ENCODE measurements around the gene CYTIP.

Gene CYTIP

GRCh38 chr2:157443795-157444640 lies at the start of gene CYTIP:
Gene CYTIP, minus strand, starts transcription at chr2:157444089. Its CDS starts 69 bp downstream, at chr2:157444020.
- peak in 1 of 4 experiments; percentile 38 for DNase-seq (ENCODE audit: low read depth in 4 of 4, low spot score in 1 of 4)

GRCh38 chr2:157492189-157492773 lies 48.4 kb upstream of the CYTIP start:
- DNase-seq (ENCODE audit: low read depth in 4 of 4, low spot score in 1 of 4) = peak in 3 of 4 experiments; percentile 40 to 55 (median 50)

GRCh38 chr2:157489983-157490382 lies 46.1 kb upstream of the CYTIP start:
- DNase-seq (ENCODE audit: low read depth in 4 of 4, low spot score in 1 of 4) = no peak

GRCh38 chr2:157488877-157489276 lies 45.0 kb upstream of the CYTIP start:
- DNase-seq (ENCODE audit: low read depth in 4 of 4, low spot score in 1 of 4) = no peak

- DNase-seq (ENCODE audit: low read depth in 4 of 4, low spot score in 1 of 4) = no peak
These were observed 43.9 kb upstream of the CYTIP start for GRCh38 chr2:157487747-157488146.

- DNase-seq (ENCODE audit: low read depth in 4 of 4, low spot score in 1 of 4) = no peak
These were observed 43.4 kb upstream of the CYTIP start for GRCh38 chr2:157487271-157487610.

- no peak for DNase-seq (ENCODE audit: low read depth in 4 of 4, low spot score in 1 of 4)
These were observed 42.8 kb upstream of the CYTIP start for GRCh38 chr2:157486596-157487270.

- DNase-seq (ENCODE audit: low read depth in 4 of 4, low spot score in 1 of 4) = peak in 2 of 4 experiments; percentile 39 to 50
These were observed 36.5 kb upstream of the CYTIP start for GRCh38 chr2:157480182-157480961.

- DNase-seq (ENCODE audit: low read depth in 4 of 4, low spot score in 1 of 4) = no peak
These were observed 35.5 kb upstream of the CYTIP start for GRCh38 chr2:157479081-157480027.

GRCh38 chr2:157477919-157478318 lies 34.0 kb upstream of the CYTIP start:
- no peak for DNase-seq (ENCODE audit: low read depth in 4 of 4, low spot score in 1 of 4)

- DNase-seq (ENCODE audit: low read depth in 4 of 4, low spot score in 1 of 4) = no peak
These were observed 33.2 kb upstream of the CYTIP start for GRCh38 chr2:157476953-157477709.

- no peak for DNase-seq (ENCODE audit: low read depth in 4 of 4, low spot score in 1 of 4)
These were observed 32.0 kb upstream of the CYTIP start for GRCh38 chr2:157475722-157476390.

GRCh38 chr2:157473581-157473980 lies 29.7 kb upstream of the CYTIP start:
- DNase-seq (ENCODE audit: low read depth in 4 of 4, low spot score in 1 of 4) = no peak

- no peak for DNase-seq (ENCODE audit: low read depth in 4 of 4, low spot score in 1 of 4)
These were observed 27.2 kb upstream of the CYTIP start for GRCh38 chr2:157471078-157471477.

- DNase-seq (ENCODE audit: low read depth in 4 of 4, low spot score in 1 of 4) = no peak
These were observed 26.4 kb upstream of the CYTIP start for GRCh38 chr2:157470321-157470720.

- no peak for DNase-seq (ENCODE audit: low read depth in 4 of 4, low spot score in 1 of 4)
These were observed 25.8 kb upstream of the CYTIP start for GRCh38 chr2:157469726-157470125.

GRCh38 chr2:157468931-157469708 lies 25.2 kb upstream of the CYTIP start:
- DNase-seq (ENCODE audit: low read depth in 4 of 4, low spot score in 1 of 4) = no peak

GRCh38 chr2:157466764-157467163 lies 22.9 kb upstream of the CYTIP start:
- peak in 1 of 4 experiments; percentile 49 for DNase-seq (ENCODE audit: low read depth in 4 of 4, low spot score in 1 of 4)
